GM03348 (cell line): ENCODE measurements around the gene PEX11A.
"Not testable (repeated sequence)": the region's sequence is repeated elsewhere in the genome, so short reads cannot be mapped to it uniquely, and the experiment has no call there.

Source experiments
- DNase-seq: peaks from one replicate; pipeline ENCODE4 v3.0.0; 2012; ENCODE audit warnings: low spot score

The PEX11A gene, protein sequence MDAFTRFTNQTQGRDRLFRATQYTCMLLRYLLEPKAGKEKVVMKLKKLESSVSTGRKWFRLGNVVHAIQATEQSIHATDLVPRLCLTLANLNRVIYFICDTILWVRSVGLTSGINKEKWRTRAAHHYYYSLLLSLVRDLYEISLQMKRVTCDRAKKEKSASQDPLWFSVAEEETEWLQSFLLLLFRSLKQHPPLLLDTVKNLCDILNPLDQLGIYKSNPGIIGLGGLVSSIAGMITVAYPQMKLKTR

DNA sequence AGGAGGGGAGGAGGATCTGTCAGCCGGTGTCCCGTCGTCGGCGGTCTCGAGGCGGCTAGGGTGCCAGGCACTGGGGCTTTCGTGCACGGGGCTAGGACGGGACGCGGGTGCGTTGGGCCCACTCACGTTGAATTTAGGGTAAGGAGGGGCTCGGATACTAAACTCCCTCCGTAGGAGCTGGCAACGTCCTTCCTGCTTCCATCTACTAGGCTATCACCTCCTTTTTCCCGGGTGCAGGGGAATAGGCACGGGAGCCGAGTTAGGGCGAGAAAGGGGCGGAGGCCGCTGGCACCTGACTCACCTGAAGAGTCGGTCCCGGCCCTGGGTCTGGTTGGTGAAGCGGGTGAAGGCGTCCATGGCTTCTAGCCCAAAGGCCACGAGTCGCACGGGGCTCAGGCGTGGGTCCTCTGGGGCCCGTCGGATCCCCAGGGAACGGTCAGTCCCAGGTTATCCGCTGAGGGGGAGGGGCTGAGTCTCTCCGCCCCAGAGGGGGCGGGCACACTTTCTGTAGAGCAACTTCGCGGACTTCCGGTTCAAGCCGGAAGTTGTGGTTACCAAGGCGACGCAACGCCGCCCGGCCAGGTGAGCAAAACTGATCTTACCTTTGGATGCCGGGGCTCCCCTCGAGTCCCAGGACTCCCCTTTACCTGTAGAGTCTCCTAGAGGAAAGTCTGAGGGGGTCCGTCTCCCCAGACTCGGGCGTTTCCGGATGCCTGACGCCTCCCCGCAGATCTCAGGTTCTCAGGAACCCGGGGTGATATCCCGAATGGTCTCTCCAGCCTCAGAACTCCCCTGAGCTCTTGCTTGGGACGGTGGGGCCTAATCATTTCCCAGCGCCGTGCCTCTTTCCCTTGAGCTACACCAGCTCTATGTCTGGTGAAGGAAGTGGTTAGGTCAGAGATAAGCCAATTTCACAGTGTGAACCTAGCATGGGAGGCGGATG is at the start of gene PEX11A, which contains the start of gene WDR93:
Gene PEX11A (minus strand): TSS at position 479 of the 943 bp plus-strand sequence. CDS start 122 bp downstream, at position 357.
Gene WDR93 (plus strand): TSS at position 536 of the 943 bp plus-strand sequence. CDS start 10,936 bp downstream, outside the sequence.
- peak; percentile 93 for DNase-seq

DNA sequence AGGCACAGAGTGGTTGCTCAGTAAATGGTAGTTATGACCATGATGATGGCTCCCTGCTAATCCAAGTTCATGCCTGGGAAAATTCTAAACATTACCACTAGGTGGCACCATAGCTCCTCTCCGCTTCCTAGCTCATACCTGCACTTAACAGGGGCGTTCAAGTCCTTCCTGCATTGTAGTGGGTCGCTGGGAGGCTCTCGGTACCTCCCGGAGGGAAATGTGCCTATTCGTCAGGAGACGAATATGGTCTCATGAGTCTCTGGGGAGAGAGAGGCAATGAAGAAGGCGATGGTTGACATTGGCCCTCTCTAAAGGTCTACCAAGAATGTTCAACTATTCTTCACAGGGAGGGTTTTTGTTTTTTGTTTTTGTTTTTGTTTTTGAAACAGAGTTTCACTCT is 49.6 kb upstream of the PEX11A start:
- peak; percentile 83 for DNase-seq

DNA sequence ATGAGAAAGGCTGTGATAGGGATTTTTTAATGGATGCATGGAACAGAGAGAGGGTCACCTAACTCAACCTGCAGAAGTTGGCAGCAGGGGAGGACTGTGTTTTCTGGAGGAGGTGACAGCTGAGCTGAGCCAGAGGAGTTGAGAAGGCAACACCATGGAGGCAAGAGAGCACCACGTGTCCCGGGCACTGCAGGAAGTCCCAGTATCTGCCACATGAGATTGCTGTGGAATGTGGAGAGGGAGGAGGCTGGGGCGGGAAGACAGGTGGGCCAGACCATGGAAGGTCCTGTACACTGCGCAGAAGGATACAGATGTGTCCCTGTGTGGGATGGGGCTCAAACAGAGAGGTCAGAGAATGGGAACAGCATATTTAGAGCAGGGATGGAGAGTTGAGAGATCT is 45.2 kb upstream of the PEX11A start:
- DNase-seq, result no peak

DNA sequence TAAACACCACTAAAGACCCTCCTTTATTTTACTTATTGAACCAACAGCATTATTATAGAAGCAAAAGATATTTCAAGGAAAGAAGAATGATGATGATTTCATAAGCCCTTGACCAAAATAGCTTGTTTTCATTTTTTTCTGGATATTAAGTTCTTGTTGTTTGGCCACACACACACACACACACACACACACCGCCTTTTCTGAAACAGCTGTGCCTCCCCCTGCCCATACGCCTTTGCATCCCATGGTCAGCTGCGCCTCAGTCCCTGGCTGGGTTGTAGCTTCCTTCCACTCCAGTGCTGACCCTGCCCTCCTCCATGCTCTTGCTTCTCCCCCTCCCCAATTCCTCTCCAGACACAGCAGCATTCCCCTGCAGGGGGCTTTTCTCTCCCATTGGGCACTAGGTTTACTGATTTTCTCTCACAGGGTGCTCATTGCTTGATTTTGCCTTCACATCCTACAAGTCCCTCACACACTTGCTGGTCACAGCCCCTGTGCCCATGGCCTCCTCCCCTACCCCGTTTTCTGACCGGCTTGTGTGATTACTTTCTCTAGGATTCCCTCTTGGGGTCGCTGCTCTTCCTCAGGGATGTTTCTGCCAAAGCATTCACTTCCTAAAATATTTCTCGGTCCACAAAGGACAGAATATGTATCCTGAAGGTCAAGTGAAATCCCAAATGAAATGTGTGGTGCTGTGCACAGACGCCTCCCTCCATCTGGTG is 42.1 kb upstream of the PEX11A start:
- no peak for DNase-seq

DNA sequence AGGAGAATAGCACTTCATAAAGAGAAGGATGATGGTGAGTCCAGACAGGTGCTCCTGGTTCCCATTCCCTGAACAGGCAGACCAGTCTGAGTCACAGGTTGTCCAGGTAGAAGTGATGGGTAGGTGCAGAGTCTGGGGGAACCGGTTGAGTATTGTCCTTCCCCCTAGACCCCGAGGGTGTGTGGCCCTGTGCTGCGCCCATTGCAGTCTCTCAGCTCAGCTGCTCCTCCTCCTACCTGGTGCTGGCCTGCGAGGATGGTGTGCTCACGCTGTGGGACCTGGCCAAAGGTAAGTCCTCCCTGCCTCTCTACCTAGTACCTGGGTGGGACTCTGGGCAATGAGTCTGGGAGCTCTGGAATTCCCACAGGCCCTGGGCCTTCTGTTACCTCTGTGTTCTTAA is 40.7 kb upstream of the PEX11A start:
- DNase-seq, result no peak

DNA sequence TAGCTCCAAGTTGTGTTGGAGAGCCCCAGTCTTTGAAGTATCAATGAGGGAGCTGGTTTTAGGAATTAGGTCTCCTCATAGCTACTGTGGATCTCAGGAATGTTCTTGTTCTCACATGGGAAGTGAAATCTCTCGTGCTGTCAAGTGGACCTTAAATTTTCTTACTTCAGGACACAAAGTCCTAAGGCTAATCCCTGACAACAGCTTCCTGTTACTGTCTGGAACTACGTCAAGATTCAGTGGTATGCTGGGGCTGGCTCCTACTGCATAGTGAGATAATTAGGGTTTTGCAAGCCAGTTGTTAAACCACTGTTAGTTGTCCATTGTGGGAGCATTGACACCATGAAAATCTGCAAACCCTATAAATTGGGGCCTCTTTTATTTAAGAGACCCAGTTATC is 37.7 kb upstream of the PEX11A start:
- DNase-seq, result no peak

DNA sequence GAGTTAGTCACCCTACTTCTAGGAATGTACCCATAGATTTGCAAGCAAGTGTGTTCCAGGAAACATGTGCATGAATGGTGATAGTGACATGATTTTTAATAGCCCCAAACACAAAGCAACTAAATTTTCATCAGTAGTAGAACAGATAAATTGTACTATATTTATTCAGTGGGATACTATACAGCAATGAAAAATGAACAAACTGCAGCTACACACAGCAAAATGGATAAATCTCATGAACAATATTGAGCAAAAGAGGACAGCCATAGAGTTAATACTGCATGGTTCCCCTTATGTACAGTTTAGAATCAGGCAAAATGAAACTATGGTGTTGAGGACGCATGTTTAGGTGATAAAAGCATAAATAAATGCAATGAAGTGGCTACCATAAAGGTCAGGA is 34.5 kb upstream of the PEX11A start:
- no peak for DNase-seq

DNA sequence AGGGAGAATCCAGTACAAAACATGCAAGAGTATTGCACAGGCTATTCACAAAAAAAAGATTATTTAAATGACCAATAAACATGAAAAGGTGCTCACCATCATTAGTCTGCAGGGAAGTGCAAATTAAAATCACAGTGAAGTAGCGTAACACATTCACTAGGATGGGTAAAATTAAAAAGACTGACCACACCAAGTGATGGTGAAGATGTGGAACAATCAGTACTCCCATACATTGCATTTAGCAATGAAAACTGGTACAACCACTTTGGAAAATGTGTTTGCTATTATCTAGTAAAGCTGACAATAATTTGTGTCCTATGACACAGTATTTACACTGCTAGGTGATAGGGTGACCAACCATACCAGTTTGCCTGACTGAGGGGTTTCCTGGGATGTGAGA is 34.1 kb upstream of the PEX11A start:
- no peak for DNase-seq

DNA sequence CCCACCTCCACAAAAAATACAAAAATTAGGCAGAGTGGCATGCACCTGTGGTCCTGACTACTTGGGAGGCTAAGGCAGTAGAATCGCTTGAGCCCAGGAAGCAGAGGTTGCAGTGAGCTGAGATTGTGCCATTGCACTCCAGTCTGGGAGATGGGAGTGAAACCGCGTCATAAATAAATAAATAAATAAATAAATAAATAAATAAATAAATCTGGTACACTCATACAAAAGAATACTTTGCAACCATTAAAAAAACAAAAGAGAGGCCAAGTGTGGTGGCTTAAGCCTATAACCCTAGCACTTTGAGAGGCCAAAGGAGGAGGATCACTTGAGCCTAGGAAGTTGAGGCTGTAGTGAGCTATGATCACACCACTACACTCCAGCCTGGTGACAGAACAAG is 32.5 kb upstream of the PEX11A start:
- DNase-seq, result no peak

DNA sequence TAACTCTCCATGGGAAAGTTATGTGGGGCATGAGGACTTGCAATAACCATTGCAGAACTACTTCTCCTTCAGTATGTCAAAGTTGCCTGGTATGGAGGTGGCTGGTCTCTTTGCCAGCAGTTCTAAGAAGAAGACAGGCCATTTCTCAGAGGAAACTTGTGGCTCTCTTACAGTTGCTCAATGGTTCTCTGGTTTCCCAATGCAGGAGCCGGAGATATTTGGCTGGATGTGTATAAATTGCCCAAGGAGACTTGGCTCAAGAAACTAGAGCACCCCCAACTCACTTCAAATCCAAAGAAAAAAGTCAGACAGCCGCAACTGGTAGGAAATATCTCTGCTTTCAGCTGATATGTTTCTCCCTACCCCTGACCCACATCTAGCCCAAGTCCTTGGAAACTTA is 24.2 kb upstream of the PEX11A start:
- DNase-seq, result no peak

DNA sequence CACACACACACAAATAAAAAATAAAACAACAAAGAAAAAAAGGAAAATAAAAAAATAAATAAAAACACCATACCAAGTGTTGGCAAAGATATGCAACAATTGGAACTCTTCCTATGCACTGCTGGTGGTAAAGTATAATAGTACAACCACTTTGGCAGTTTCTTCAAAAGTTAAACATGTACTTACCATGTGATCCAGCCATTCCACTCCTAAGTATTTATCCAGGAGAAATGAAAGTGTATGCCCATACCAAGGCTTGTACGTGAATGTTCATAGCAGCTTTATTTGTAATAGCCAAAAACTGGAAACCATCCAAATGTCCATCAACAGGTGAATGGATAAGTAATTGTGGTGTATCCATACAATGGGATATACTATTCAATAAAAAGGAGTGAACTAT is 17.0 kb upstream of the PEX11A start:
- DNase-seq, result no peak

DNA sequence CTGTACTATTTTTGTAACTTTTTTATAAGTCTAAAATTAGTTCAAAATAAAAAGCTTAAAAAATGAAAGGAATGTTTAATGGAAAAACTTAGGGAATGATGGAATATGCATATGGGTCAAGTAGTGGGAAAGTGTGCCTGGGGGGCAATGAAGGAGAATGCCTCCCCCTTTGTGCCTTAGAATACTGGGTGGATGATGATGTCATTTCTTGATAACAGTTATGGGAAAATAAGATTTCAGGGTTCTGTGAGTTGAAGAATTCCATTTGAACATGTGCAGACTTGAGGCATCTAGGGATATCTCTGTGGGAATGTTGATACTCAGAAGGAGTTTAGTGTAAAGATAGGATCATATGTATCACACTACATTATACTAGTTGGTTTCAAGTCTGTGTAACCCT is 13.9 kb upstream of the PEX11A start:
- DNase-seq, result no peak

DNA sequence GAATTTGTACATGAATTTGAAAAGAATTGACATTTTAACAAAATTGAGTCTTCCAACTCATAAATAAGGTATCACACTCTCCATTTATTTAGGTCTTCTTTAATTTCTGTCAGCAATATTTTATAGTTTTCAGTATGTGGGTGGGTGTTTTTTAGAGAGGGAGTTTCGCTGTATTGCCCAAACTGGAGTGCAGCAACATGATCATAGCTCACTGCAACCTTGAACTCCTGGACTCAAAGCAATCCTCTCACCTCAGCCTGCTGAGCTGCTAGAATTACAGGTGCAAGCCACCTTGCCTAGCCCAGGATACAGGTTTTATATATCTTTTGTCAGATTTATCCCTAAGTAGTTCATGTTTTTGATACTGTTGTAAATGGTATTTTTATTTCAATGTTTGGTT is 4.6 kb upstream of the PEX11A start:
- no peak for DNase-seq

DNA sequence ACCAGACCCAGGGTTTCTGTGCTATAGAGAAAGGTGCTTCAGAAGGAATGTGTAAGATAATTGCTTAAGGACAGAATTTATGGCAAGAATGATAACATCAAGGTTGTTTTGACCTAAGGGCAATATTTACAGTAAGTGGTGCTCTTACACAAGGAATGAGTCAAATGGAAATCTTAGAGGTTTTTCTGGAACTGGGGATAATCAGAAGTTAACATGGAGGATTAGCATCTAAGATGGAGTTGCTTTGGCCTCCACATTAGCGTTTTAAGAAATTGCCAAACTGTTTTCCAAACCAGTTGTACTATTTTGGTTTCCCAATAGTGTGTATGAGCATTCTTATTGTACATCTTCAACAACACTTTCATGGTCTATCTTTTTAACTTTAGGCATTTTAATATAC is 3.1 kb upstream of the PEX11A start:
- no peak for DNase-seq

DNA sequence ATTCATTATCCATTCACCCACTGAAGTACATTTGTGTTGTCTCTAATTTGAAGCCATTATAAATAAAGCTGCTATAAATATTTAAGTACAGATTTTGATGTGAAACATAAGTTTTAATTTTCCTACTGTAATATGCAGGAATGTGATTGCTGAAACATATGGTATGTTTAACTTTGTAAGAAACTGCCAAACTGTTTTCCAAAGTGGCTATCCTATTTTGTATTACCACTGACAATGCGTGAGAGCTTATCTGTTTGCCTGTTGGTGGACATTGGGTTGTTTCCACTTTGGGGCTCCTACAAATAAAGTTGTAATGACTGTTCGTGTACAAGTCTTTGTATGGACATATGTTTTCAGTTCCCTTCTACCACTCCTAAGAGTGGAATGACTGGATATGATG is 2.5 kb upstream of the PEX11A start:
- DNase-seq, result no peak

DNA sequence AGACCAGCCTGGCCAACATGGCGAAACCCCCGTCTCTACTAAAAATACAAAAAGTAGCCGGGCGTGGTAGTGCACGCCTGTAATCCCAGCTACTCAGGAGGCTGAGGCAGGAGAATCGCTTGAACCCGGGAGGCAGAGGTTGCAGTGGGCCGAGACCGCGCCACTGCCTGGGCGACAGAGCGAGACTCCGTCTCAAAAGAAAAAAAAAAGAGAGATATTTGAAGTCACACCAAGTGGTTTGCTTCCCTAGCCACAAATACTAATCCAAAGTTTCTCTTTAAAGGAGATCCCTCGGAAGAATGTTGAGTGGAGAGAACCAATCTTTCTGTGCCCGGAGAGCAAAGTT is 651 bp downstream of the PEX11A start:
- not testable (repeated sequence) for DNase-seq

DNA sequence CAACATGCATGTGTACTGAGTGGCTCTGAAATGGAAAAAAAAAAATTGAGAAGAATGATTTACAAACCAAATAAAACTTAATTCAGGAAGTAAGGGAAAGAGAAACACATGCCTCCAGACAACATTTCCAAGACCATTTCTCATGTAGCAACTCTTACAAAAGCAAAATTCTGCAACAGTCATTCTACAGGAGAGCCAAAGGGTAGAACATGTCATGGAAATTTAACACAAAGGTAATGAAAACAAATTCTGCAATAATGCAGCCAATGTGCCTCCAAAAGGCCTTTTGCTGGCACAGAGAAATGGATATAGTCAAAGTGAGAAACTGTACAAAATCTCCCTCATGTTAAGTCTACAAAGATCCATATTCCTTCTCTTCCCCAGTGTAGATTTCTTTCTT is 4.0 kb downstream of the PEX11A start:
- no peak for DNase-seq

DNA sequence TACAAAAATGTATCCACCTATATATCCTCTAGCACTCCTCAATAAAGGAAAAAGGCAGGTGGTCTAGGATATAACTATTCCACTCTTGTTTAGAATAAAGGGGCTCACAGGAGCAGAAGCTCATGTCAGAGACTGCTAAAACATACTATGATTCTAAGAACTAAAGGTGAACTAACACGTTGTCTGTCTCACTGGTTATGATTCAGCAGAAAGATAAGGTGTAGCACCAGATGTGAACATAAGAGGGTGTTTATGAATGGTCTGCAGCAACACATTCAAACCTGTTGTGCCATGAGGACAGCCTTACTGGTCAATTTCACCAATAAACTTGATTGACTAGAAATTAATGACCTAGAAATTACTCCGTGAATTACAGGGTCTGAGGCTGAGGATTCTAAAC is 4.6 kb downstream of the PEX11A start:
- no peak for DNase-seq

DNA sequence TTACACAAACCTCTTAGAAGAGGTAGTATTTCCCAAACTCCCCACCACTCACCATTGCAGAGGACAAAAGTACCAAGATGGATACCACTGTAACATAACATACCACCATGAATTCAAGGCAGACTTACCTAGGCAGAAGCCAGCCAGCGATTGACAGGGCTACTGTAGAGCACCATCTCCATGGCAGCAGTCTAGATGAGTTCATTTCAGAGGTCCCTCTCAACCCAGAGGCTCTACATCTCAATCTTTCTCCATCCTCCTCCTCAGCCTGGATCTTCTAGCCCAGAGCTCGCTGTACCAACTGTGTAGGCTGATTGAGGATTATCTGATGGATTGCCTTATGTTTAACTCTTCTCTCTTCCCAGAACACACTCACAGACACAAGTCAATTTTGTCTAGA is 9.4 kb downstream of the PEX11A start:
- DNase-seq, result no peak

DNA sequence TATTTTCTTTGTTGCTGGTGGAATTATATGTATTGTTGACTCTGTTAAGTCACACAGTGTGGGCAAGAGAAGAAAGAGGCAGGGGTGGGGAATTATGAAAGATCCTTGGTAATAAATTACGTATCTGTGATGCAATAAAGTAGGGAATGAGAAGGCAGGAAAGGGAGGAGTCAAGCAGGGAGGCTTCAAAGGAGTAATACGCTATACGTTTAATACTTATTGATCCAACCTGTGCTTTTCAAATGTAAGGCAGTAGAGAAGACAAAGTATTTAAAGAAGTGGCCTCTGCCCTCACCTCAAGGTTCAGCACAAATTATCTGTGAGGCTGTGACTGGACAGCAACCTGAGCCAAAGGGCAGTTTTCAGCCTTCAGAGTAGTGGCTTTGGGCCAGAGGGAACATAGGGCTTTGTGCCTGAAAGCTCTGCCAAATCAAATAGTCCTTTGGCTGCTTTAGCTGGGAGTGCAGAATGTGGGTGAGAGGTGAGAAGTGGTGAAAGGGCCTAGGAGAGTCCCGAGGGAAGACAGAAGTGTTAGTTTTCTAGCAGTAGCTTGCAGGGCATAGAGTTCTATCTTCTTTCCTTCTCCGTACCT is 10.2 kb downstream of the PEX11A start:
- DNase-seq, result peak; percentile 70

DNA sequence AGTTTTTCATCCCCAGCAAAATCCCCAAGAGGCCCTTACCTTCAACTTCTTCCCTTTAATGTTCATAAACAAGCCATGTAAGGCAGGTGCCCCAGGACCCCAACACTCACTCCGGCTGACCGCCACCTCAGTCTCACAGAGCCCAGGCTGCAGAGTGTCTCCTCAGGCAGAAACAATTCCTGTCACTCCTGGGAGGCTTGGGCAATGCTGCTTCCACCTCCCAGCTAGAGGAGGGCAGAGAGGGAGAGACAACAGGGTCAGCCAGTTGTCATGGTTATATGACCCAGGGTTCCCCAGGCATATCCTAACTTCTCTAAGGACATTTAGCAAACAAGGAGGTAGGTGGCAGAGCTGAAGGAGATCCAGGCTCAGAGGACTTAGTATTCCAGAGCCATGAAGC is 11.3 kb downstream of the PEX11A start, which contains the start of gene PLIN1:
Gene PLIN1 (minus strand): TSS at position 156 of the 400 bp plus-strand sequence. CDS start 1,878 bp downstream, outside the sequence.
- DNase-seq, result no peak

DNA sequence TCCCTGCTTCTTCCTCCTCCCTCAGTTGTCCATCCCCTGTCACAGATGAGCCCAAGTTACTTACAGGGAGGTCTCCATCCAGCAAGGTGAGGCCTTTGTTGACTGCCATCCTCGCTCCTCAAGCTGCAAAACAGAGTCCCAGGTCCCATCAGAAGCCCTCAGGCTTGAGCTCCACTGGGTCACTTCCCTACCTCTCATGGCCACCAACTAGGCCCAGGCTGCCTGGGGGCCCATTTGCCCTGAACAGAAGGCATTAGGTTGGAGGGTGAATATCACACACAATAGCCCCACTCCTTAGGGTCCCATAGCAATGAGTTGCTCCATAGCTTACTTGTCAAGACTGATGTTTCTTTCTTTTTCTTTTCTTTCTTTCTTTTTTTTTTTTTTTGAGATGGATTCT is 13.2 kb downstream of the PEX11A start:
- DNase-seq, result no peak
